HEK293T (cell line): ENCODE measurements around the gene GDI1.

Experiments used
- CTCF ChIA-PET: fragments of 350-600 bp; formaldehyde crosslinking; extraction: SDS; loops from one replicate; lab custom pipeline; 2021; ENCODE audit warnings: antibody characterized with exemption, inconsistent platforms; lab: Yijun Ruan, JAX
- POLR2A ChIA-PET: fragments of 350-600 bp; formaldehyde crosslinking; extraction: SDS; loops from one replicate; lab custom pipeline; 2020; ENCODE audit warnings: antibody characterized with exemption, inconsistent platforms; lab: Yijun Ruan, JAX
- DNase-seq: peaks from one replicate; pipeline ENCODE4 v3.0.0; 2012; ENCODE audit warnings: mixed read lengths; ENCODE audit errors: extremely low spot score
- ARNT ChIP-seq: fragments of 450-650 bp; IDR thresholded peaks from 2 replicates; pipeline ENCODE4 v1.6.1; 2017; ENCODE audit warnings: mild to moderate bottlenecking
- BHLHE40 ChIP-seq: fragments of 450-650 bp; IDR thresholded peaks from 2 replicates; pipeline ENCODE4 v1.6.1; 2016; ENCODE audit warnings: mild to moderate bottlenecking, moderate library complexity, borderline replicate concordance
- CTBP1 ChIP-seq: fragments of 450-650 bp; IDR thresholded peaks from 2 replicates; pipeline ENCODE4 v1.6.1; 2016; ENCODE audit warnings: borderline replicate concordance
- ELF4 ChIP-seq: fragments of 450-650 bp; IDR thresholded peaks from 2 replicates; pipeline ENCODE4 v1.6.1; 2017; ENCODE audit warnings: antibody characterized with exemption
- FOXA1 ChIP-seq: fragments of 450-650 bp; IDR thresholded peaks from 2 replicates; pipeline ENCODE4 v1.6.1; 2016; ENCODE audit warnings: mild to moderate bottlenecking
- FOXK2 ChIP-seq: fragments of 450-650 bp; IDR thresholded peaks from 2 replicates; pipeline ENCODE4 v1.6.1; 2016; ENCODE audit warnings: mild to moderate bottlenecking
- FOXM1 ChIP-seq: fragments of 450-650 bp; IDR thresholded peaks from 2 replicates; pipeline ENCODE4 v1.6.1; 2017; ENCODE audit warnings: mild to moderate bottlenecking, borderline replicate concordance
- HDGF ChIP-seq: fragments of 450-650 bp; IDR thresholded peaks from 2 replicates; pipeline ENCODE4 v1.6.1; 2017; ENCODE audit warnings: antibody characterized with exemption, borderline replicate concordance
- L3MBTL2 ChIP-seq: fragments of 450-650 bp; conservative IDR thresholded peaks from 2 replicates; pipeline ENCODE4 v1.6.1; 2016; ENCODE audit warnings: mild to moderate bottlenecking
- LEF1 ChIP-seq: fragments of 450-650 bp; IDR thresholded peaks from 2 replicates; pipeline ENCODE4 v1.6.1; 2017; ENCODE audit warnings: mild to moderate bottlenecking, borderline replicate concordance
- NFRKB ChIP-seq: fragments of 450-650 bp; IDR thresholded peaks from 2 replicates; pipeline ENCODE4 v1.6.1; 2016; ENCODE audit warnings: mild to moderate bottlenecking, moderate library complexity
- SP1 ChIP-seq: fragments of 450-650 bp; IDR thresholded peaks from 2 replicates; pipeline ENCODE4 v1.6.1; 2017
- SUZ12 ChIP-seq: fragments of 450-650 bp; IDR thresholded peaks from 2 replicates; pipeline ENCODE4 v1.6.1; 2016; ENCODE audit warnings: mild to moderate bottlenecking
- TARDBP ChIP-seq: fragments of 450-650 bp; IDR thresholded peaks from 2 replicates; pipeline ENCODE4 v1.6.1; 2016
- ZNF384 ChIP-seq: fragments of 450-650 bp; IDR thresholded peaks from 2 replicates; pipeline ENCODE4 v1.6.1; 2016
- TF ChIP-seq, protein P1 (sequence below): fragments of 450-650 bp; IDR thresholded peaks from 2 replicates; pipeline ENCODE4 v1.6.1; 2016

The GDI1 gene

DNA sequence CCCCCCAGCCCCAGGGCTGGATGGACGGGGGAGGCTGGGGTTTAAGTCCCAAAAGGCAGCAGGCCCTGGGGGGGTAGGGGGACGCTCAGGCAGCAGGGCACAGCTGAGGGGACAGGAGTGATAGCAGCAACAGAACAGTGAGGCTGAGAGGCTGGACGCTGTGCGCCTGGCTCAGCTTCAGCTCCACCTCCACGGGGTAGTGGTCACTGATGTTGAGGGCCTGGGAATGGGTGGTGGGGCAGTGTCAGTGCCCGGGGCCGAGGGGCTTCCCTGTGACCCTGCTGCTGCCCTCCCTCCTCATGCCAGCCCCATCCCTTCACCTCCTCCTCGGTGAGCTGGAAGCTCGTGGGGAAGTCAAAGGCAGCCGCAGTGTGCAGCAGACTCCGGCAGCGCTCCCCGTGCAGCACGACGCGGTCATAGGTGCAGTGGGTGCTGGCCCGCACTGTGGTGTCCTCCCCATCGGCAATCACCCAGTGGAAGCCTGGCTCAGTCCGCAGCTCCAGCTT, 34.3 kb upstream of the GDI1 start:
- no peak for DNase-seq
- ChIA-PET POLR2A (interaction anchor here (0.6 to 2.5 kb wide), 5 partner anchors 8 to 129 kb away, joined by 3 to 9 read pairs (median 7); partner anchors contain the start of gene SLC10A3), CTCF (no interaction called here)
- no peak for TF ChIP-seq ELF4
- TF ChIP-seq CTBP1 = no peak
- TF ChIP-seq L3MBTL2 = no peak
- TF ChIP-seq FOXM1 = no peak
- no peak for TF ChIP-seq SP1
- no peak for TF ChIP-seq FOXA1
- no peak for TF ChIP-seq ZNF384
- TF ChIP-seq ARNT = no peak
- TF ChIP-seq NFRKB = no peak
- no peak for TF ChIP-seq HDGF
- TF ChIP-seq FOXK2 = no peak

DNA sequence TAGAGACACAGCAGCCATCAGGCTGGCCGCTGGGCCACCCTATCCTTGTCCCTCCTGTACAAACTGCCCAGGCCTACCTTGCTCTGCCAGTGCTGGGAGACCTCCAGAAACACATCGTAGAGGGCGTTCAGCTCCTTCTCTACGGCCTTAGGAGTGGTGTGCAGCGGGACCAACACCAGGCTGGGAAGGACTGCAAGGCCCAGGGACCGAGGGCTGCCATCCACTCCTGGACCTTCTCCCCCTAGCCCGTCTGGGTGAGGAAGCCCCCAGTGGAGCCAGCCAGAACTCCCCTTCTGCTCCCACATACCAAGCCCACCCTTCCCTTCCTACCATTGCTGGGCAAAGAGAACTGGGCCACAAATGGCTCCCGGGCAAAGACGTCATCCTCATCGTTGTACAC, 33.8 kb upstream of the GDI1 start:
- ChIA-PET POLR2A (interaction anchor here (0.6 to 2.5 kb wide), 4 partner anchors 8 to 87 kb away, joined by 3 to 9 read pairs (median 7); partner anchors contain the start of gene SLC10A3), CTCF (no interaction called here)
- DNase-seq = no peak
- TF ChIP-seq SP1 (no peak), TARDBP (no peak), ELF4 (no peak), SUZ12 (no peak), BHLHE40 (no peak), FOXM1 (no peak), ZNF384 (no peak), ARNT (no peak), HDGF (no peak), L3MBTL2 (no peak), NFRKB (no peak), FOXK2 (no peak), LEF1 (no peak), FOXA1 (no peak), CTBP1 (no peak)
- TF ChIP-seq, protein P1, sequence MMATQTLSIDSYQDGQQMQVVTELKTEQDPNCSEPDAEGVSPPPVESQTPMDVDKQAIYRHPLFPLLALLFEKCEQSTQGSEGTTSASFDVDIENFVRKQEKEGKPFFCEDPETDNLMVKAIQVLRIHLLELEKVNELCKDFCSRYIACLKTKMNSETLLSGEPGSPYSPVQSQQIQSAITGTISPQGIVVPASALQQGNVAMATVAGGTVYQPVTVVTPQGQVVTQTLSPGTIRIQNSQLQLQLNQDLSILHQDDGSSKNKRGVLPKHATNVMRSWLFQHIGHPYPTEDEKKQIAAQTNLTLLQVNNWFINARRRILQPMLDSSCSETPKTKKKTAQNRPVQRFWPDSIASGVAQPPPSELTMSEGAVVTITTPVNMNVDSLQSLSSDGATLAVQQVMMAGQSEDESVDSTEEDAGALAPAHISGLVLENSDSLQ = no peak

DNA sequence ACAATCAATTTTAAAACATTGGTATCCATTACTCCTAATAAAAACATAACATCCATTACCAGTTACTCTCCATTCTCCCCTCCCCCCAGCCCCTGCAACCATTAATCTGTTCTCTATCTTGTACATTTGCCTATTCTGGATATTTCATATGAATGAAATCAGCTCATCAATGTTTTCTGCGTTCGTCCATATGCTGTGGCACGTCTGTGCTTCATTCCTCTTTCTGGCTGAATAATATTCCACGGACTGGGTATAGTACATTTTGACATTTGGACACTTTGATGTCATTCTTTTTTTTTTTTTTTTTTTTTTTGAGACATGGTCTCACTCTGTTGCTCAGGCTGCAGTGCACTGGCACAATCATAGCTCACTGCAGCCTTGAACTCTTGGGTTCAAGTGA, 33.1 kb upstream of the GDI1 start:
- ChIA-PET CTCF (no interaction called here), POLR2A (interaction anchor here (2.2 kb wide), 1 partner anchor 86 kb away, joined by 7 read pairs; the partner anchor contains the start of gene SLC10A3)
- no peak for DNase-seq
- TF ChIP-seq CTBP1 = no peak
- no peak for TF ChIP-seq BHLHE40
- no peak for TF ChIP-seq FOXM1
- no peak for TF ChIP-seq ZNF384
- TF ChIP-seq LEF1 = no peak
- TF ChIP-seq NFRKB = no peak
- TF ChIP-seq L3MBTL2 = no peak
- no peak for TF ChIP-seq SUZ12
- no peak for TF ChIP-seq HDGF
- no peak for TF ChIP-seq SP1
- no peak for TF ChIP-seq FOXK2
- TF ChIP-seq ELF4 = no peak
- TF ChIP-seq ARNT = no peak

DNA sequence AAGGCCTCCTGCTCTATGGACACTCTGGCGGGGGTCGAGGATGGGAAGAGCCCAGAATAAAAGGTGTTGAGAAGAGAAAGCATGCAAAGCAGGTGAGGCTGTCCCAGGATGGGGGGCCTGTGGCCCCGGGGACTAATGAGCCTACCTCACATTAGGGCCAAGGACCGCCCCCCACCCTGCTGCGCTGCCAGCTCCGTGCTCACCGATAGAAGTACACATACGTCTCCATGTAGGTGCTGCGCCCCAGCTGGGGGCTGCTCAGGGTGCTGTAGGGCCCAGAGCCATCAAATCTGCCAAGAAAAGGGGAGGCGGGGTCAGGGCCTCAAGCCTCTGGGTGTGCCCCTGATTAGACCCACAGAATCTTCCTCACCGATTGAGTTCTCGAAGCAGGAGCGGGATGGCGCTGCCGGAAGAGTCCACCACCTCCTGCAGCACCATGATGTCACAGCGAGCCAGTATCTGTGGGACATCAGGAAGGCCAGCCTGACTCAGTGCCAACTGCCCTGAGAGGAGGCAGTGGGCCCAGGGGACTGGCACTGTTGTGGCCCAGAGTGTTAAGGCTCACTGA, 32.2 kb upstream of the GDI1 start:
- no peak for TF ChIP-seq CTBP1
- TF ChIP-seq, protein P1 = no peak
- TF ChIP-seq FOXK2 = no peak
- no peak for TF ChIP-seq L3MBTL2
- no peak for TF ChIP-seq SP1
- no peak for TF ChIP-seq SUZ12
- no peak for TF ChIP-seq BHLHE40
- no peak for TF ChIP-seq ARNT
- TF ChIP-seq LEF1 = no peak
- no peak for TF ChIP-seq FOXM1
- TF ChIP-seq FOXA1 = no peak
- no peak for TF ChIP-seq TARDBP
- TF ChIP-seq HDGF = no peak
- no peak for TF ChIP-seq NFRKB
- TF ChIP-seq ZNF384 = no peak
- no peak for TF ChIP-seq ELF4
- ChIA-PET CTCF (no interaction called here), POLR2A (interaction anchor here (2.2 kb wide), 1 partner anchor 86 kb away, joined by 7 read pairs; the partner anchor contains the start of gene SLC10A3)

DNA sequence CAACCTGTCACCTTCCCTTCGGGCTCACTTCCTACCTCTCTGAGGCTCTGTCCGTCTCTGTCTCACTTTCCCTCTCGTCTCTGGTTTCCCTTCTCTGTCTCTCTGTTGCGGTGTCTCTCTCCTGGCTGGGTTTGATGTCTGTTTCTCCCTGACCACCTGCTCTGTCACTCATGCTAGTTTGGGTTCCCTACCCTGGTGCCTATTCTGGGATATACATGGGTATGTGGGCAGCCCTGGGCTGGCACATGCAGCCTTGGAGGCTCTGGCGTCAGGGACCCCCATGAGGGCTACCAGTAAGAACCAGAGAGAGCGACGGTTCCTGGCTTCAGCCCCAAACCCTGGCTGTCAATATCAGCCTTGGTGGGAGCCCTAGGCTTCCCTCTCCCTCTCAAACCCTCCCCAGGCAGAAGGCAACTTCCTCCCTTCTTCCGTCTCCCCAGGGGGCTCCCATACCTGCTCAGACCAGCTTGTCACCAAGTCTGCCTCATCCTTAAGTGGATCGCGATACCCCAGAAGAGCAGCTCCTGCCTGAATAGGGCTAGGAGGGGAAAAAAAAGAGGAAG, 28.2 kb upstream of the GDI1 start:
- TF ChIP-seq ZNF384 (no peak), NFRKB (no peak), BHLHE40 (no peak), FOXK2 (no peak), FOXM1 (no peak), L3MBTL2 (no peak), TARDBP (no peak), LEF1 (no peak), ARNT (no peak), SP1 (no peak)
- TF ChIP-seq, protein P1 = no peak
- DNase-seq = no peak
- CTCF ChIA-PET = interaction anchor here (0.9 kb wide), 1 partner anchor 18 kb away, joined by 3 read pairs; no protein-coding TSS in a partner anchor
- POLR2A ChIA-PET = interaction anchor here (0.6 to 4.1 kb wide), 4 partner anchors 10 to 82 kb away, joined by 3 to 40 read pairs (median 3); partner anchors contain the start of genes RPL10 and SLC10A3

More for the DNA sequence above, 32.2 kb upstream of the GDI1 start:
- DNase-seq = no peak
